ENCODE measurements around the gene CCL21.

GRCh38 chr9:34719021-34719768 lies 9.3 kb upstream of the CCL21 start:
- TF ChIP-seq CREB1 (IDR thresholded peaks at IDR 0.05; ENCODE audit: low read depth) (no peak), REST (IDR thresholded peaks at IDR 0.05; ENCODE audit: low read depth) (no peak), EGR1 (IDR thresholded peaks at IDR 0.05) (no peak), NFIC (IDR thresholded peaks at IDR 0.05) (no peak), TAF1 (IDR thresholded peaks at IDR 0.05; ENCODE audit: low read depth) (no peak), MAX (IDR thresholded peaks at IDR 0.05) (no peak), USF1 (IDR thresholded peaks at IDR 0.05) (no peak), FOXM1 (IDR thresholded peaks at IDR 0.05; ENCODE audit: borderline replicate concordance, low read depth) (no peak), EP300 (IDR thresholded peaks at IDR 0.05; ENCODE audit: borderline replicate concordance) (no peak), RAD21 (IDR thresholded peaks at IDR 0.05; ENCODE audit: low read depth) (no peak)
